Measurements from ENCODE around the gene TXNL4B. TPM values are rescaled to one million over a fixed set of nuclear protein-coding genes. Genes with fewer than 3 reads are reported as not detected.
A peak's percentile ranks its signal among the peaks of the same experiment; 100 is the strongest.

The TXNL4B gene
- total and polyA plus RNA-seq, 9 of the 15 experiments (the other 6 are each of a cell fraction or from before 2014, with no cell fraction given): 11.9 to 38.0 (median 22.3) TPM

DNA sequence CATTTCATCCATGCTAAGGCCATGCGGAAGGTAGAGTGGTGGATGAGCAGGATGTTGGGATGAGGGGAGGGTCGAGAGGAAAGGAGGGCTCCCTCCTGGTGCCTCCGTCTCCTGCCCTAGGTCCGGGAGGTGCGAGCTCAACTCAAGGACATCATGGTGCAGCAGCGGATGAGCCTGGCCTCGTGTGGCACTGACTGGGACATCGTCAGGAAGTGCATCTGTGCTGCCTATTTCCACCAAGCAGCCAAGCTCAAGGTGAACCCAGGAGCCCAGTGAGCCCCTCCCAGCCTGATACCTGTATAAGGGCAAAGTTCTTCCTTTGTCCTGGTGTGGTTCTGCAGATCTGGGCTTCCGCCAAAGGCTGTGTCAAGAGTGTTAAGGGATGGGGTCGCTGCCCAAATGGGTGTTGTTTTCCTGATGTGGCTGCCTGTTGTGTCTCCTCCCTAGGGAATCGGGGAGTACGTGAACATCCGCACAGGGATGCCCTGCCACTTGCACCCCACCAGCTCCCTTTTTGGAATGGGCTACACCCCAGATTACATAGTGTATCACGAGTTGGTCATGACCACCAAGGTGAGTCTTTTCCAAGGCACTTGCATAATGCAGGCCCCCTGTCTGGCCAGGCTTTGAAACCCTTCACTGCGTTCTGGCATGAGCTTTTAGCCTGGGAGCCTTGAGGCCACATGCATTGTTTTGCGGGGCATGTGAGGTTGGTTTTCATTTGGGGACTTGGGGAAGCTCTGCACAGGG is 15.1 kb upstream of the TXNL4B start:
- CTCF ChIA-PET (ENCODE audit: low intra/inter-chr PET ratio): no interaction called here
- BruUV-seq (replicated peaks): no TSS peak

More for the DNA sequence above, 15.1 kb upstream of the TXNL4B start:
- Histone ChIP-seq H3K27ac (ENCODE audit: extremely low read depth, low read depth, low read length) (no peak overlapping the region), H3K9ac (ENCODE audit: insufficient read depth in 1 of 2, low read depth in 2 of 2, low read length in 2 of 2) (0 out of 4 replicates have a peak overlapping the region, but pooled peaks of 1 of the 2 experiments have one; percentile 2), H3K4me3 (no peak overlapping the region), H2AFZ (ENCODE audit: low read depth, low read length) (no peak overlapping the region), H3K79me2 (ENCODE audit: control insufficient read depth, insufficient read depth, low read length) (no peaks in the 10 kb centered on the region), H3K4me1 (replicated peaks in 1 of 2; ENCODE audit: control insufficient read depth in 2 of 2, insufficient read depth in 2 of 2, low read length in 2 of 2) (peaks cover 4 to 16% of the 10 kb centered on the region in 2 experiments; a peak in 3 of 5 replicates), H3K9me1 (ENCODE audit: control insufficient read depth, insufficient read depth, low read length) (peaks cover 4% of the 10 kb centered on the region), H3K4me2 (ENCODE audit: insufficient read depth, low read length) (no peak overlapping the region), H3K27me3 (ENCODE audit: control insufficient read depth in 2 of 2, insufficient read depth in 2 of 2, low read length in 2 of 2) (no peaks in the 10 kb centered on the region), H4K20me1 (replicated peaks; ENCODE audit: control insufficient read depth, insufficient read depth, low read length) (no peaks in the 10 kb centered on the region), H3K9me3 (replicated peaks; ENCODE audit: control insufficient read depth, insufficient read depth, low read depth, low read length) (no peaks in the 10 kb centered on the region), H3K36me3 (ENCODE audit: control insufficient read depth, insufficient read depth, low read length) (peaks cover 88% of the 10 kb centered on the region; the same call in 2 of the 3 replicates)
- FAIRE-seq: no peak
- POLR2A ChIA-PET: interaction anchor here (0.6 to 1.0 kb wide), 3 partner anchors 11 to 535 kb away, joined by 3 to 4 read pairs (median 3); partner anchors contain the start of gene TXNL4B
- intact Hi-C loops (cut with micrococcal nuclease) (no loop called here), in situ Hi-C loops (cut with MboI) (no loop called here)
- DNase-seq (ENCODE audit: extremely low read depth in 1 of 4, low spot score in 3 of 4): no peak
- TF ChIP-seq ESRRA (IDR thresholded peaks at IDR 0.05; ENCODE audit: borderline replicate concordance, low read depth) (no peak), ZNF232 (CRISPR knock-in tag; IDR thresholded peaks at IDR 0.05) (no peak), CTCFL (IDR thresholded peaks at IDR 0.05; ENCODE audit: borderline replicate concordance, insufficient read depth, low read depth, low read length, poor library complexity, severe bottlenecking) (no peak), HBP1 (CRISPR knock-in tag; IDR thresholded peaks at IDR 0.05) (no peak), CREB3 (tag; conservative IDR thresholded peaks at IDR 0.05; ENCODE audit: low read depth) (no peak), FOXJ3 (CRISPR knock-in tag; IDR thresholded peaks at IDR 0.05) (no peak), ZNF146 (CRISPR knock-in tag; IDR thresholded peaks at IDR 0.05; ENCODE audit: unreplicated experiment) (no peak), ZBTB33 (CRISPR knock-in tag; IDR thresholded peaks at IDR 0.05) (no peak), NCOR1 (IDR thresholded peaks at IDR 0.05) (no peak), NCOA6 (IDR thresholded peaks at IDR 0.05) (no peak)
- TF ChIP-seq, protein P1, sequence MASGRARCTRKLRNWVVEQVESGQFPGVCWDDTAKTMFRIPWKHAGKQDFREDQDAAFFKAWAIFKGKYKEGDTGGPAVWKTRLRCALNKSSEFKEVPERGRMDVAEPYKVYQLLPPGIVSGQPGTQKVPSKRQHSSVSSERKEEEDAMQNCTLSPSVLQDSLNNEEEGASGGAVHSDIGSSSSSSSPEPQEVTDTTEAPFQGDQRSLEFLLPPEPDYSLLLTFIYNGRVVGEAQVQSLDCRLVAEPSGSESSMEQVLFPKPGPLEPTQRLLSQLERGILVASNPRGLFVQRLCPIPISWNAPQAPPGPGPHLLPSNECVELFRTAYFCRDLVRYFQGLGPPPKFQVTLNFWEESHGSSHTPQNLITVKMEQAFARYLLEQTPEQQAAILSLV (tag; IDR thresholded peaks at IDR 0.05): no peak
- TF ChIP-seq, protein P2, sequence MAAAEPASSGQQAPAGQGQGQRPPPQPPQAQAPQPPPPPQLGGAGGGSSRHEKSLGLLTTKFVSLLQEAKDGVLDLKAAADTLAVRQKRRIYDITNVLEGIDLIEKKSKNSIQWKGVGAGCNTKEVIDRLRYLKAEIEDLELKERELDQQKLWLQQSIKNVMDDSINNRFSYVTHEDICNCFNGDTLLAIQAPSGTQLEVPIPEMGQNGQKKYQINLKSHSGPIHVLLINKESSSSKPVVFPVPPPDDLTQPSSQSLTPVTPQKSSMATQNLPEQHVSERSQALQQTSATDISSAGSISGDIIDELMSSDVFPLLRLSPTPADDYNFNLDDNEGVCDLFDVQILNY (CRISPR knock-in tag; IDR thresholded peaks at IDR 0.05): no peak
- 84% methylated on average over 15 of the region's 16 CpGs for WGBS (ENCODE audit: insufficient coverage, low coverage, missing lambda C conversion rate)
- ATAC-seq: no peak
